GM12872 (cell line): ENCODE data around the gene TAP2.

Source experiments
- TF ChIP-seq, protein P1 (sequence below): IDR thresholded peaks from 3 replicates; pipeline ENCODE4 v1.5.1; 2011; ENCODE audit warnings: low read depth, mild to moderate bottlenecking, low read length, moderate library complexity; ENCODE audit not compliant: insufficient read depth

TAP2 gene

DNA sequence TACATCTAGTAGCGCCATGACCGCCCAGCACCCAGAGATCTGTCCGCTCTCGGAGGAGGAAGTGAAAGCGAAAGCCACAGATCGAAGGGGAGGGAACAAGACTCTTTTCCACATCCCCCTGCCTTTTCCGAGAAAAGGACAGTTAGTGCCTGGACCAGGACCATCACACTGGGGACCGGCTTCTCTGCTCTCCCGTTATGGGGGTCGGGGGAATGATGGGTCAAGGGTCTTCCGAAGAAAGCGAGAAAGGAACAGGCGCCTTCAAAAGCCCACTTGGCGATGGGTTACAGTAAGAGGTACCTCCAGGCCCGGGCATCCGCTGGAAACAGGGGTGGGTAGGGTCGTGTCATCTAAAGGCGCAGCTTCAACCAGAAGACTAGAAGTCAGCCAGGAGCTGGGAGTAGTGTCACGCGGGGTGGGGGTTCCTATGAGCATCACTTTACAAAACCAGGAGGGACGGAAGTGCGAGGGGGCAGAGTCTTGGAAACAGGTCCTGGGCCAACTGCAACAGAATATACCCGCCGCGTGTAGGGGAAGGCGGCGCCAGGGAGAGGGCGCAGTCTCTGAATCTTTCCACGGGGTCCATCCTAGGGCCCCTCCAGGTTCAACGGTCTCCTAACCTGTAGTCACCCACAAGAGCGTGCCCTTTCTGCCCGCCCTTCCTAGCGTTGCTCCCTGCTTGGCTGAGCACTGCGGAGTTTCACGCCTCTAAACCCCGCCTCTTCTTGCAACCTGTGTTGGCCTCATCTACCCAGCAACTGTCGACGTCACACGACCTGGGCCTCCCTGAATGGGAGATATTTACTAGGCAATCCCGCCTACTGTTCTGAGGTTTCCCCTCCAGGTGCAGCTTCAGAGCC is 5.7 kb upstream of the TAP2 start, which contains the start of gene PSMB8:
Gene PSMB8, minus strand, starts transcription at position 69 of the 860 bp plus-strand sequence. Its CDS starts 51 bp downstream, at position 18.
- TF ChIP-seq, protein P1, sequence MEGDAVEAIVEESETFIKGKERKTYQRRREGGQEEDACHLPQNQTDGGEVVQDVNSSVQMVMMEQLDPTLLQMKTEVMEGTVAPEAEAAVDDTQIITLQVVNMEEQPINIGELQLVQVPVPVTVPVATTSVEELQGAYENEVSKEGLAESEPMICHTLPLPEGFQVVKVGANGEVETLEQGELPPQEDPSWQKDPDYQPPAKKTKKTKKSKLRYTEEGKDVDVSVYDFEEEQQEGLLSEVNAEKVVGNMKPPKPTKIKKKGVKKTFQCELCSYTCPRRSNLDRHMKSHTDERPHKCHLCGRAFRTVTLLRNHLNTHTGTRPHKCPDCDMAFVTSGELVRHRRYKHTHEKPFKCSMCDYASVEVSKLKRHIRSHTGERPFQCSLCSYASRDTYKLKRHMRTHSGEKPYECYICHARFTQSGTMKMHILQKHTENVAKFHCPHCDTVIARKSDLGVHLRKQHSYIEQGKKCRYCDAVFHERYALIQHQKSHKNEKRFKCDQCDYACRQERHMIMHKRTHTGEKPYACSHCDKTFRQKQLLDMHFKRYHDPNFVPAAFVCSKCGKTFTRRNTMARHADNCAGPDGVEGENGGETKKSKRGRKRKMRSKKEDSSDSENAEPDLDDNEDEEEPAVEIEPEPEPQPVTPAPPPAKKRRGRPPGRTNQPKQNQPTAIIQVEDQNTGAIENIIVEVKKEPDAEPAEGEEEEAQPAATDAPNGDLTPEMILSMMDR: peak; percentile 18; the same call in 1 of the 3 replicates

DNA sequence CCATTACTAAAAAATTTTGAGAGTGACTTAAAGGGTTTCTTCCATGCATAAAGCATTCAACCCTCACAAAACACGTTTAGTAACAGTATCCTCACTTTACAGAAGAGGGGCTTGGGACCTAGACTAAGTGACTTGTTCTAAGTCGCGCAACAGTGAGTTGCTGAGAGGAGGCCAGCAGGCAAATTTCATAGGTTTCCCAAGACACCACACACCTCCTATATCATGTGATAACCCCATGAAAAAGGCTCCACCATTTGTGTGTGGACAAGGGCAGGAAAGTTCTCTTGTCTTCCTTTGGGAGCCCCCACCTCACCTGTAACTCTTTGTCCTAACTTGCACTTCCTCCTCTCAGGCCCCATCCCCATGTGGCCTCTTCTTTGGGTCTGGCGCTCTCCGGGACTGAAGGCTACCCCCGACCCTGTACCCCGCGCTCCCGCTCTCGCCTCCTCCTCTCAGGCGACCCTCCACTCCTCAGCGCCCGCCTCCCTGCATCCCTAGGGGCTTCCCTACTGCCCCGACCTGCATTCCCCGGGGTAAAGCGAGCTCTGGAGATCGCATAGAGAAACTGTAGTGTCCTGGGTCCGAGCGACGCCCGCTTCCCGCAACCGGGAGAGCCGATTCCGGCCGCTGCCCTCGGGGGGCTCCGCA is 4.9 kb upstream of the TAP2 start:
- TF ChIP-seq, protein P1: no peak

DNA sequence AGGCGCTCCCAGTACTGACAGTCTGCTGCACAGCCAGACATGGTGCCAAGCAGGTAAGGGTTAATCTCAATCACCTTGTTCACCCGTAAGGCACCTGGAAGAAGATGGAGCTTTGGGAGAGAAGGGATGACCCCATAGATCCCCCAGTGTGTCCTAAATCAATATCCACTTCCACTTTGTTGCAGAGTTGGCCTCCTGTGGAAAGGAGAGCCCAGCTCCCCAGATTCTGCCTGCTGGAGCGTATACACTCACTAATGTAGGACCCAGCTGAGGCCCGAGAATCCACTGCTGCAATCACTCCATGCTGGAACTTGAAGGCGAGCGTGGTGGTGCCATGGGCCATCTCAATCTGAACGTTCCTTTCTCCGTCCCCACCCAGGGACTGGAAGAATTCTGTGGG is 4.2 kb upstream of the TAP2 start:
- TF ChIP-seq, protein P1: no peak

DNA sequence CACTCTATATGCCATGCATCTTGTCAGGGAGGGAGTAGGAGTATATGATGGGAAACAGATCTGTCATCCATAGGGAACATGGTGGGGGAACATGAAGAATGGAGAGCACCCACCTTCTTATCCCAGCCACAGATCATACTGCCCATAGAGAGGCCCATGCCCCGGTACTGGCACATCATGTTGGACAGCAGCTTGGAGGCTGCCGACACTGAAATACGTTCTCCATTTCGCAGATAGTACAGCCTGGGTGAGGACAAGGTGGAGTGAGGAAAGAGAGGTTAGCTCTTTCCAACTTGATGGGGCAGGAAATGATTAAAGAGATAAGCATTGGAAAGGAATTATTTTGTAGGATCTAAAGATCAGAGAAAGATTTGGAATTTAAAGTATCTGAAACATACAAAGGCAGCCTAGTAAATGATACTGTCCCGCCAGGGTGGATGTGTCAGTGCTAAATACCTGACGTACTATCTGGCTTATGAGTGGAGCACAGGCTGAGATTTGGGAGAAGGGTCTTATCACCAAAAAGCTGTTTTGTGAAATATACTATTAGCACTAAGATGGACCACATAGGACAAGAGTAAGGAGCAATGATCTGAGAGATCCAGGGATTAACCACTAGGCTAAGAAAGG is 3.6 kb upstream of the TAP2 start:
- TF ChIP-seq, protein P1: no peak

DNA sequence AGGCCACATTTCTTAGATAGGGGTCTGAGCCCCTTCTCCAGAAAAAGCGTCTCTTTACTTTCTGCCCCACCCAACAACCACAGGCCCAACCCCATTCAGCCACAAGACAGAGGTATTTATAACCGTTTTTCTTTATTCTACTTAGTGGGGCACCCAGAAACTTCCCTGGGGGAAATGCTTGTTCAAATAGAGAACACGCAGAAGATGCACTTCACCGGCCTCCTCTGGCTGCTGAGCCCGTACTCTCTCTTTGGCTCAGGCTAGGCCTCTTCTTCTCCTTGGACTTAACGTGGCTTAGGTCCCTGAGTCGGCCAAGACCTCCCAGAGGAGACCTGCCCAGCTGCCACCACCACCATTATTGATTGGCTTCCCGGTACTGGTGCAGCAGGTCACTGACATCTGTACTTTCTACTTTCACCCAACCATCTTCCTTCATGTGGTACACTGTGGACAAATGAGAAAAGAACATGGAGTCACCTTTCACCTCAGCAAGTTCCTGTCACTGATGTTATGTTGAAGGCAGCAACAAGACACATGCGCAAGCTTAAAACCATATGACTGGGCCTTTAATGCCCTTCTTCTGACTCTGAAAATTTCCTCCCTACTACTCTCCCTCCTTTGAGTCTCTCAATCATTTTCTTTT is 2.2 kb upstream of the TAP2 start:
- TF ChIP-seq, protein P1: no peak

DNA sequence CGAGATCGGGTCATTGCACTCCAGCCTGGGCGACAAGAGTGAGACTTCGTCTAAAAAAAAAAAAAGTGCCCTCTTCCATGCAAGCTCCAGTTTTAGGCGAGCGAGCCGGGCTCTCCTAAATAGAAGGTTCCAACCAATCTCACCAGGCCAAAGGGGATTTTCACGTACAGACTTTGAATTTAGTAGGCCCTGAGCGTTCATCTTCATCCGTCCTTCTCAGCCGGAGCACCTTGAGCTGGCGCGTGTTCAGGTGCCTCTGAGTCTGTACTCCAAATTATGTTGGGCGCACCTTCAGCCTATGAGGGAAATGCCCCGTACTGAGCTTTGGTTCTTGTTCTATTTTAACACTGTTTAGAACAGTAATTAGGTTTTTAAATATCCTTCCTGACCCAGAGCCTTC is 817 bp upstream of the TAP2 start:
- TF ChIP-seq, protein P1: no peak
